Endometrium (tissue), 2 donors: ENCODE measurements around the gene ZCCHC17.

ENCODE experiments used
- FAIRE-seq: peaks from 2 replicates; lab custom pipeline; 2012; peaks lifted over from hg19 to GRCh38; lab: Jason Lieb, UNC
- donor health status: control.
- donor health status: control.

Gene ZCCHC17

GRCh38 chr1:31306278-31306677 is 9.4 kb downstream of the ZCCHC17 start:
- no peak for FAIRE-seq

DNA sequence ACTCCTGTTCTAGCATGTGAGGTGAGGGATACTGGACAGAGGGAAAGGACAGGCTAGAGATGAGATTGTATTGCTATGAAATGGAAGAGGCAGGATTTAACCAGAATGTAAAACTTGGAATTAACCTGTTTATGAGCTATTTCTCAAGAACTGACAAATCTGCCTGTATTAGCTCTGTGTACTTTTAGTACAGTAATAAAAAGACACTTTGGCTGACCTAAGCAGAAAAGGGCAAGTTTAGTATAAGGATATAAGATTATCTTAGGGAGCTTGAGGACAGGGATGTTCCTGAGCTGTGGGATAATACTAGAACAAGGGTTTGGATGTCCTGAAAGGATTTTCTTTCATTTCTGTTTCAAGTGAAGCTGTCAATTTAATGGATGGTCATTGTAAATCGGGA is 11.2 kb downstream of the ZCCHC17 start:
- FAIRE-seq: no peak

DNA sequence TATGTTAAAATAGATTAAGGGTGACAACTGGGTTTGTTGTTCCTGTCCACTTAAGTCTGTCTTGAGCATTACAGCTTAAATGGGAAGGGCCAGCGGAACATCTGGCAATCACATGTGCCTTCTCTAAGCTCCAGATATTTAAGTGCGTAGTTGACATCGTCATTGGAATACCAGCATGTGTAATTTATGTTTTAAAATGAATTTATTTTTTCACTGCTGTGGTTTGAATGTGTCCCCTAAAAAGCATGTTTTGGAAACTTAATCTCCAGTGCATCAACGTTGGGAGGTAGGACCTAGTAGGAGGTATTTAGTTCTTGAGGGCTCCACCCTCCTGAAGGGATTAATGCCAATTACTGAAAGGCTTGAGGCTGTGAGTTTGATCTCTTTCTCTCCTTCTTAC is 13.4 kb downstream of the ZCCHC17 start:
- FAIRE-seq: no peak

DNA sequence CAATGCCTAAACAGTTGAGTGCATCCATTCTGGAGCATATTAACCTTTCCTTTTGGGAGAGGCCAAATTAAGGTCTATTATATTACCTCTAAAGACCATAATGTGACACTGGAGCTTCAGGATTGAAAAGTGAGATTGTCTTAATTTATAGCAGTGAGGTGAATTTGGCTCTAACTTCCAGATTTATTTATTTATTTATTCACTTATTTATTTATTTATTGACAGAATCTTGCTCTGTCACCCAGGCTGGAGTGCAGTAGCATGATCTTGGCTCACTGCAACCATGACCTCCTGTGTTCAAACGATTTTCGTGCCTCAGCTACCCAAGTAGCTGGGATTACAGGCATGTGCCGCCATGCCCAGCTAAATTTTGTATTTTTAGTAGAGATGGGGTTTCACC is 19.1 kb downstream of the ZCCHC17 start:
- FAIRE-seq: no peak

GRCh38 chr1:31318146-31318545 is 21.3 kb downstream of the ZCCHC17 start:
- no peak for FAIRE-seq

GRCh38 chr1:31324093-31324492 is 27.3 kb downstream of the ZCCHC17 start:
- FAIRE-seq: no peak

DNA sequence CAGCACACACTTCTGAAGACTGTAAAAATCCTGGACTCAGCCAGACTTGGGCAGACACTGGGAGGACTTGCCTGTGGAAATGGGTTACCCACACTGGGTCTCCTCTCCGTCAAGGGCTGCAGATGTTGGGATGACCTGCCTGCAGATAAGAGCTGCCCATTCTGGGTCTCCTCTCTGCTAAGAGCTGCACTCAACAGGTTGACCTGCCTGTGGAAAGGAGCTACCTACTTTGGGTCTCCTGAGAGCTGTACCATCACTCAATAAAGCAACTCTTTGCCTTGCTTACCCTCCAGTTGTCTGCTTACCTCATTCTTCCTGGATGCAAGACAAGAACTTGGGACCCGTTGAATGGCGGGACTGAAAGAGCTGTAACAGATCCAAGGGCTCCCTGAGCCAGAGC is 28.2 kb downstream of the ZCCHC17 start:
- no peak for FAIRE-seq

GRCh38 chr1:31326461-31326860 is 29.6 kb downstream of the ZCCHC17 start:
- FAIRE-seq: no peak

GRCh38 chr1:31327381-31327780 is 30.5 kb downstream of the ZCCHC17 start:
- no peak for FAIRE-seq

DNA sequence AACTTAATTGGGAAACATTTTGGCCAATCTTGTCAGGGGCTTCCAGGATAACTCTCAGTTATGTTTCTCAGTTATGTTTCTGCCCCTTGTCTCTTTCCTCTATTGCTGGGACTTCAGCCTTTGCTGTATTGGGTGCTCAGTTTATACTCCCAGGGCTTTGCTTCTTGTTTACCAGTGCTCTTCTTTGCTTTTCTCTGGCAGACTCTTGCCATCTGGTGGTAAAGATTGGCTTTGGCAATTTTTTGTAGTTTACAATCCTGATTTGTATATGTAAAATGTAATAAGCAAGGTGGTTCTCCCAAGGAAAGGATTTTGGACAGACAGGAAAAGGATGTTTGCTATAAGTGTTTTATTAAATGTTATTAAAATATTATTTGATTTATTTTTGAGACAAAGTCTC is 38.2 kb downstream of the ZCCHC17 start:
- FAIRE-seq: no peak

GRCh38 chr1:31336687-31337467 is 40.0 kb downstream of the ZCCHC17 start:
- no peak for FAIRE-seq

GRCh38 chr1:31344503-31344902 is 47.7 kb downstream of the ZCCHC17 start:
- no peak for FAIRE-seq

DNA sequence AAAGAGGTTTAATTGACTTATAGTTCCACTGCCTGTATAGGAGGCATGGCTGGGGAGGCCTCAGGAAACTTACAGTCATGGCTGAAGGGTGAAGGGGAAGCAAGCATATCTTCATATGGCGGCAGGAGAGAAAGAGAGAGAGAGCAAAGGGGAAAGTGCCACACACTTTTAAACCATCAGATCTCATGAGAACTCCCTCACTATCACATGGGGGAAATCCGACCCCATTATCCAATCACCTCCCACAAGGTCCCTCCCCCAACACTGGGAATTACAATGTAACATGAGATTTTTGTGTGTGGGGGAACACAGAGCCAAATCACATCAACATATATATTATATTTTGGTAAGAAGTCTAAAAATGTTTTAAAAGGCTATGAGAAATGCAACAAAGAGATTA is 48.8 kb downstream of the ZCCHC17 start:
- FAIRE-seq: no peak

DNA sequence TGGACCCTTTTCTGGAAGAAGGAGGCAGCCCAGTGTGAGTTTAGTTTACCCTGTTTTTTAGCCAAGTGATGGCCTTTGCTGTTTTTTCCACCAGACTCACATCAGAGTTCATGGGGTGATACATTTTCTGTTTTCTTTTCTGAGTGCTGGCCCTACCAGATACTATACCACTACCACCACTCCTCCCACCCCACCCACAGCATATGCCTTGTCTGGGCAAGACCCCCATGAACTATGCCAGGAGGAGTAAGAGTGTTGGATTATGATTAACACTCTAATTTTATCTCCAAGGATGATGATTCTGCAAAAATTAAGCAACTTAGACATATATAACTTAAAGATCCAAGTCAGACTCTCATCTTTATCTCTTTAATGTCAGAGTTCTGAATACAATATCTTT is 50.0 kb downstream of the ZCCHC17 start:
- FAIRE-seq: no peak

GRCh38 chr1:31348449-31348848 is 51.6 kb downstream of the ZCCHC17 start:
- no peak for FAIRE-seq

DNA sequence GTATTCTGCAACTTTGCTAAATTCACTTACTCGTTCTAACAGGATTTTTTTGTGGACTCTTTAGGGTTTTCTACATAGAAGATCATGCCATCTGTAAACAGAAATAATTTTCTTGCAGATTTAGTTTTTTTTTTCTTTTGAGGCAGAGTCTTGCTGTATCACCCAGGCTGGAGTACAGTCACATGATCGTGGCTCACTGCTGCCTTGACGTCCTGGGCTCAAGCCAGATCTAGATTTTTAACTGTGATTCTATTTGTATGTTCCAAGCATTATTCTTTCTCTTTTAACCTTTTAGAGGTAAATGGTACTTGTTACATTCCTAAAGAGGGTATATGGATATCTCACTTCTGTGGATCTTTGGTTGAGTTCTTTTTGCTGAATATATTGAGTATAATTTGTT is 57.5 kb downstream of the ZCCHC17 start:
- no peak for FAIRE-seq

GRCh38 chr1:31356427-31356826 is 59.6 kb downstream of the ZCCHC17 start:
- no peak for FAIRE-seq

- FAIRE-seq: no peak
Observed at GRCh38 chr1:31361607-31362006, 64.8 kb downstream of the ZCCHC17 start.

DNA sequence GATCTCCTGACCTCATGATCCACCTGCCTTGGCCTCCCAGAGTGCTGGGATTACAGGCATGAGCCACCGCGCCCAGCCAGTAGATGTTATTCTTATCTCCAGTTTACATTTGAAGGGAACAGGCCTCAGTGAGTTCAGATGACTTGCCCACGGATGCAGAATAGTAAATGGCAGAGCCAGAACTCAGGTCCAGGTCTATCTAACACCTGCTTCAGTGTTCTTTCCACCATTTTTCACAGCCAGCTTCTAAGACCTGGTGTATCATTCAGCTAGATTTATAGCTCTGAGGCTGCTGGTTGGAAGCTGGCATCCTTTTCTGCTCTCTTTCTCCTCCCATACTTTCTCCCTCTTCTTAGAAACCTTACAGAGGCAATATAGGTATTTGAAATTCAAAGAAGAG is 65.2 kb downstream of the ZCCHC17 start:
- FAIRE-seq: no peak

- no peak for FAIRE-seq
Observed at GRCh38 chr1:31364561-31365250, 67.9 kb downstream of the ZCCHC17 start.

DNA sequence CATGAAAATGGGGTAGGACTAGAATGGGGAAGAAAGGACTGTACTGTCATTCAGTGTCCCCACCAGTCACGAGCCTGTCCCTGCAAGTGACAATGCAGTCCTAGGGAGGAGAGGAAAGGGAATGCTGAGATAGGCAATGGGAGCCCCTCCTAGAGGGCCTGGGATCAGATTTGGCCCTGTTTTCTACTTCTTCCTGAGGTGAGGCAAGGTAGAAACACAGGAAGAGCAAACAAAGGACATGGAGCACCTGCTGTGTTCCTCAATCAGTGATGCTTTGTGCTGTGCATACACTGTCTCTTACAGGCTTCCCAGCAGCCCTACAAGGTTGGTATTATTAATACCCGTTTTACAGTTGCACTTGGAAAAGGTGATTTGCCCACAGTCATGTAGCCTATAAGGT is 70.0 kb downstream of the ZCCHC17 start:
- FAIRE-seq: no peak

DNA sequence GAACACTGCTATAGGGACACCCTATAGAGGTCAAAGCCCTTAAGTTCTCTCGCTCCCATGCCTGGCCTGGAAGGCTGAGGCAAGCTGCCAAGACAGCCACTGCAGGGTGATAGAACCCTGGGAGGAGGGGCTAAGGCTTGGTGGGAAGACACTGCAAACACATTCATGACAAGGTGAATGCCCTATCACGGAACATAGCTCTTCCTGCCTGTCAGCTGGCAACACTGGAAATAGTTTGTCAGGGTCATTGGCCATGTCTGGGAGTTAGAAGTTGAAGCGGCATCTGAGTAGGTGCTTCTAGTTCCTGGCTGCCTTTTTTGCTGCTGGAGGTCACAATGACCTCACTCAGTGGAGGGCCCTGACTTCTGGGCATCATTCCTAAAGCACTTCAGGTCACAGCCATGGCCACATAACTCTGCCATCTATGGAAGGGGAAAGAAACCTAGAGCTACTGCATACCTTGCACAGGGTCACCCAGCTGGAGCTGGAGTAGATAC is 71.8 kb downstream of the ZCCHC17 start:
- no peak for FAIRE-seq

DNA sequence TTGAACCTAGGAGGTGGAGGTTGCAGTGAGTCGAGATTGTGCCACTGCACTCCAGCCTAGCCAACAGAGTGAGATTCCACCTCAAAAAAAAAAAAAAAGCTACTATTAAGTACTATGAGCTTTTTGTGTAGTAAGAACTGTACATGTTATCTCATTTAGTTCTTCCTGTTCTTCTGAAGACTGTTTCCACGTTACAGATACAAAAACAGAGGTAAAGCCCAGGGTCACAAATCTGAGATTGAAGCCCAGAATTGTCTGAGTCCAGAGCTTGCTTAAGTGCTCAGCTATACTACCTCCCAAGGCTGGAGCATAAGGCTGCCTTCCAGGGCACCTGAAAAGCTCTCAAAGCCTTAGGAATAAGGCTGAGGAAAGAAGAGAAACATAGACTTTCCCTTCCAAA is 73.2 kb downstream of the ZCCHC17 start:
- no peak for FAIRE-seq

GRCh38 chr1:31370565-31370964 is 73.7 kb downstream of the ZCCHC17 start:
- no peak for FAIRE-seq
